Measurements from ENCODE around the gene ELAC2. TPM values are rescaled to one million over a fixed set of nuclear protein-coding genes. Genes with fewer than 3 reads are reported as not detected.

The ELAC2 gene
- polyA plus RNA-seq, 1 experiment = 71.0 TPM

DNA sequence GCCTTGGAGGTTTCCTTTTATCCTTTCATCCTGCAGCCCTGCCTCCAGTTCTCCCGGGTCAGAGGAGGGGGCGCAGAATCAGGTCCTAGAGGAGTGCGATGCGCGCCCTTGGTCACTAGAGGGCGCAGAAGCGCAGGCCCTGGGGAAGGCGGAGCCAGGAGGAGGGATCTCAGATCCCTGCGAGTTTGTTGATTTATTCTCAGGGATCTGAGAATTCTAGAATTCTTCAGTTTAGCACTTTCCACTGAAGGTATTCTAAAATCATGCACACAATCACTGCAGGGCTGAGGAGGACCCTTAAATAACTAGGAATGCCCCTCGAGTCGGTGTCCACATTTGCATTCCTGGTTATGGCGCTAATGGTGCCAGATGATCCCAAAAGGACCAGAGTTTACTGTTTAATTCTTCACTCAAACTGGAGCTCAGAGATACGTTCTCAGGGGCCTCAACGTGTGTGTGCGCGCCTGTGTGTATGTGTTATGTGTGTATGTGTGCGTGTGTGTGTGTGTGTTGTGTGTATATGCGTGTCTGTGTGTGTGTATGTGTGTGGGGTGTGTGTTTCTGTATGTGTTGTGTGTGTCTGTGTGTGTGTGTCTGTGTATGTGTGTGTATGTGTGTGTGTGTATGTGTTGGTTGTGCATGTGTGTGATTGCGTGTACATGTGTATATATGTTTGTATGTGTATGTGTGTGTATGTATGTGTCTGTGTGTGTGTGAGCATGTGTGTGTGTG is 6.9 kb upstream of the ELAC2 start:
- TF ChIP-seq CTCF (IDR thresholded peaks at IDR 0.05; ENCODE audit: insufficient read depth, low read depth, low read length) = peak; percentile 100
- ChIA-PET POLR2A (no interaction called here), CTCF (interaction anchor here (0.6 to 1.5 kb wide), 5 partner anchors 16 to 1294 kb away, joined by 3 to 4 read pairs (median 3); no protein-coding TSS in a partner anchor)
- Histone ChIP-seq H3K4me3 (ENCODE audit: low read depth, low read length) (no peak overlapping the region), H3K36me3 (ENCODE audit: control insufficient read depth, insufficient read depth, low read length) (no peaks in the 10 kb centered on the region), H3K27me3 (ENCODE audit: control insufficient read depth, insufficient read depth, low read length) (no peaks in the 10 kb centered on the region; the same call in 1 of the 2 replicates)
- no peak for DNase-seq (ENCODE audit: low read depth)

- ChIA-PET CTCF (interaction anchor here (0.7 to 1.6 kb wide), 5 partner anchors 8 to 1294 kb away, joined by 3 to 8 read pairs (median 4); no protein-coding TSS in a partner anchor), POLR2A (no interaction called here)
- H3K36me3 ChIP-seq (ENCODE audit: control insufficient read depth, insufficient read depth, low read length) = no peaks in the 10 kb centered on the region
- no peak for DNase-seq (ENCODE audit: low read depth)
- TF ChIP-seq CTCF (IDR thresholded peaks at IDR 0.05; ENCODE audit: insufficient read depth, low read depth, low read length) = no peak
- H3K27me3 ChIP-seq (ENCODE audit: control insufficient read depth, insufficient read depth, low read length) = no peaks in the 10 kb centered on the region; the same call in 1 of the 2 replicates
- H3K4me3 ChIP-seq (ENCODE audit: low read depth, low read length) = no peak overlapping the region
Measured at GRCh38 chr17:13024016-13024415, 6.2 kb upstream of the ELAC2 start.

GRCh38 chr17:13016881-13017654 is 759 bp downstream of the ELAC2 start:
- Histone ChIP-seq H3K36me3 (ENCODE audit: control insufficient read depth, insufficient read depth, low read length) (peaks cover 12% of the 10 kb centered on the region), H3K4me3 (ENCODE audit: low read depth, low read length) (peak overlapping the region; percentile 79), H3K27me3 (ENCODE audit: control insufficient read depth, insufficient read depth, low read length) (no peaks in the 10 kb centered on the region)
- CTCF ChIA-PET = interaction anchor here (0.6 to 5.5 kb wide), 4 partner anchors 9 to 15 kb away, joined by 3 to 68 read pairs (median 14); no protein-coding TSS in a partner anchor
- no peak for DNase-seq (ENCODE audit: low read depth)
- POLR2A ChIA-PET = no interaction called here
- no peak for TF ChIP-seq CTCF (IDR thresholded peaks at IDR 0.05; ENCODE audit: insufficient read depth, low read depth, low read length)

DNA sequence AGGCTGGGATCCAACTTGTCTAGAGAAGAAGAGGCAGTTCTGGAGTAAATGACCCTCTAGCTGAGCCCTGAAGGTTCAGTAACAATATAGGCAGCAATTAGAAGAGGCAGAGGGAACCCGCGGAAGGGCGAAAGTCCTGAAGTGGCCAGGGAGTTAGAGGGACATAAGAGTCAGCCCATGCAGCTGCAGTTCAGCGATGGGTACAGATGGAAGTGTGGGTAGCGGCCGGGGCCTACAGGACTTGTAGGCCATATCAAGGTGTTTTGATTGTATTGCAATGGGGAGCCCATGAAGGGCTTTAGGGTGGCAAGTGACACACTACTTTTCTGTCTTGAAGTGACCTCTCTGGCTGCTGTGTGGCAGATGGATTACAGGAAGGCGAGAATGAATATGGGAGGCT is 3.0 kb downstream of the ELAC2 start:
- Histone ChIP-seq H3K36me3 (ENCODE audit: control insufficient read depth, insufficient read depth, low read length) (peaks cover 12% of the 10 kb centered on the region), H3K27me3 (ENCODE audit: control insufficient read depth, insufficient read depth, low read length) (no peaks in the 10 kb centered on the region), H3K4me3 (ENCODE audit: low read depth, low read length) (no peak overlapping the region)
- CTCF ChIA-PET = interaction anchor here (0.6 to 4.2 kb wide), 3 partner anchors 12 to 15 kb away, joined by 3 to 17 read pairs (median 3); no protein-coding TSS in a partner anchor
- POLR2A ChIA-PET = no interaction called here
- no peak for TF ChIP-seq CTCF (IDR thresholded peaks at IDR 0.05; ENCODE audit: insufficient read depth, low read depth, low read length)
- no peak for DNase-seq (ENCODE audit: low read depth)

GRCh38 chr17:13010959-13011358 is 6.9 kb downstream of the ELAC2 start:
- peaks cover 17% of the 10 kb centered on the region for H3K36me3 ChIP-seq (ENCODE audit: control insufficient read depth, insufficient read depth, low read length)
- no peaks in the 10 kb centered on the region for H3K27me3 ChIP-seq (ENCODE audit: control insufficient read depth, insufficient read depth, low read length)
- TF ChIP-seq CTCF (IDR thresholded peaks at IDR 0.05; ENCODE audit: insufficient read depth, low read depth, low read length) = no peak
- ChIA-PET POLR2A (no interaction called here), CTCF (interaction anchor here (1.1 to 1.5 kb wide), 2 partner anchors 19 to 830 kb away, joined by 3 to 7 read pairs; no protein-coding TSS in a partner anchor)
- H3K4me3 ChIP-seq (ENCODE audit: low read depth, low read length) = no peak overlapping the region
- DNase-seq (ENCODE audit: low read depth) = no peak

Data from BJ (cell line).